ENCODE measurements around the gene TSPO2.

The TSPO2 gene

GRCh38 chr6:41040940-41041536 lies 1.2 kb upstream of the TSPO2 start:
- no peak overlapping the region for H3K9ac ChIP-seq (ENCODE audit: low read depth, low read length)
- no peak overlapping the region for H3K4me3 ChIP-seq (ENCODE audit: low read length)
- no peaks in the 10 kb centered on the region for H3K9me3 ChIP-seq (ENCODE audit: insufficient read depth, low read depth, low read length)
- no peaks in the 10 kb centered on the region for H3K36me3 ChIP-seq (ENCODE audit: insufficient read depth, low read depth, low read length)
- no peaks in the 10 kb centered on the region for H3K27me3 ChIP-seq (ENCODE audit: insufficient read depth, low read length)
- H3K27ac ChIP-seq (ENCODE audit: low read length), result no peak overlapping the region
- H3K4me1 ChIP-seq (ENCODE audit: insufficient read depth, low read length), result peaks cover 6% of the 10 kb centered on the region

DNA sequence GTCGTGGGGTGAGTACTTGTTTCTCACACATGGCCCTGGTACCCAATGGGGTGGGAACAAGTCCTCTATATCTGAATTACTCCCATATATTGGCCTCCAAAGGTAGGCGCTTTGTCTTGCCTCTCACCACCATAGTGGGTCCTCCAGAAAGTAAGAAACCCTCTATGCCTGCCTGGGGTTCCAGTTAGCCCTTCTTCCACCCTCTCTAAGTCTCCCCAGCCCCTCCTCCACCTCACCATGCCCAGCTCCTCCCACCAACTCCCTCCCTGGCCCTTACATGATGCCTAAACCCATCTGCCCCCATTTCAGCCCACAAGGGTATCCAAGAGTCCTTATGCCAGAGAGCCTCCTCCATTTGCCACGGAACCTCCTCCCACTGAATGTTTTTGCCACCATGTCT lies 884 bp downstream of the TSPO2 start:
- Histone ChIP-seq H3K27me3 (ENCODE audit: insufficient read depth, low read length) (no peaks in the 10 kb centered on the region), H3K27ac (ENCODE audit: low read length) (no peak overlapping the region), H3K36me3 (ENCODE audit: insufficient read depth, low read depth, low read length) (no peaks in the 10 kb centered on the region), H3K4me3 (ENCODE audit: low read length) (no peak overlapping the region), H3K4me1 (ENCODE audit: insufficient read depth, low read length) (peaks cover 6% of the 10 kb centered on the region), H3K9me3 (ENCODE audit: insufficient read depth, low read depth, low read length) (no peaks in the 10 kb centered on the region), H3K9ac (ENCODE audit: low read depth, low read length) (no peak overlapping the region)

DNA sequence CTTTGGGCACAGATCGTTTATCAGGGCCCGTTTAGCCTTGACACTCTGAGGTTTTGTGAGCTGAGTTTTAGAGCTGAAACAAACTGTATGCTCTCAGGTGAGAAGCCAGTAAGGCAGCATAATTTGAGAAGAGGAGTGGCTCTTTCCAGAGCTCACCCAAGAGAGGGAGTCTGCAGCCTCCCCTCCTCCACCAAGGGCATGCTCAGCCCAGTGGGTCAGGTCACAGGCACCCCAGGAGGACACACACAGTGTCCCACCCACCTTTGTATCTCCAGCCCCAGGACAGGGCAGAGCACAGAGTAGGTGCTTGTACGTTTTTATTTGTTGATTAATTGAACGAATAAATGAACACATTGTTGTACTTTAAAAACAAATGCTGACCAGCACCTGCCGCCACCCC lies 3.4 kb downstream of the TSPO2 start:
- H3K9ac ChIP-seq (ENCODE audit: low read depth, low read length), result no peak overlapping the region
- no peaks in the 10 kb centered on the region for H3K27me3 ChIP-seq (ENCODE audit: insufficient read depth, low read length)
- H3K36me3 ChIP-seq (ENCODE audit: insufficient read depth, low read depth, low read length), result no peaks in the 10 kb centered on the region
- no peaks in the 10 kb centered on the region for H3K9me3 ChIP-seq (ENCODE audit: insufficient read depth, low read depth, low read length)
- H3K4me3 ChIP-seq (ENCODE audit: low read length), result no peak overlapping the region
- H3K4me1 ChIP-seq (ENCODE audit: insufficient read depth, low read length), result no peaks in the 10 kb centered on the region
- no peak overlapping the region for H3K27ac ChIP-seq (ENCODE audit: low read length)

DNA sequence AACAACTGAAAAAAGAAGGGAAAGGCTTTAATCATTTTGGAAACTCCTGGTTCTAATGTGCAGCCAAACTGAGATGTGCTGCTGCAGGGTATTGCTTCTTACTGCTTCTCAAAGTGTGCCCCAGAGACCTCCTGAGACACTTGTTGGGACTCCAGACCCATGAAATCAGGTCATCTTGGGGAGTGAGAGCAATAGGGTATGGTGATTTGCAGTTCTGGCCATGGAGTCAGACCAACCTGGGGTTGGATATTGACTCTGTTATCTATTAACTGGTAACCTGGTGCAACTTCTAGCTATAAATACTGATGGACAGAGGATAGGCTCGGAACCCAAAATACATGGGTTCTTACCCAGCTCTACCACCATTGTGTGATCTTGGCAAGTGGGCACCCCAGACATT lies 3.8 kb downstream of the TSPO2 start:
- Histone ChIP-seq H3K4me1 (ENCODE audit: insufficient read depth, low read length) (no peaks in the 10 kb centered on the region), H3K4me3 (ENCODE audit: low read length) (no peak overlapping the region), H3K36me3 (ENCODE audit: insufficient read depth, low read depth, low read length) (no peaks in the 10 kb centered on the region), H3K9me3 (ENCODE audit: insufficient read depth, low read depth, low read length) (no peaks in the 10 kb centered on the region), H3K9ac (ENCODE audit: low read depth, low read length) (no peak overlapping the region), H3K27ac (ENCODE audit: low read length) (no peak overlapping the region), H3K27me3 (ENCODE audit: insufficient read depth, low read length) (no peaks in the 10 kb centered on the region)

- Histone ChIP-seq H3K4me3 (ENCODE audit: low read length) (no peak overlapping the region), H3K9ac (ENCODE audit: low read depth, low read length) (no peak overlapping the region), H3K9me3 (ENCODE audit: insufficient read depth, low read depth, low read length) (no peaks in the 10 kb centered on the region), H3K27ac (ENCODE audit: low read length) (no peak overlapping the region), H3K4me1 (ENCODE audit: insufficient read depth, low read length) (0 out of 2 replicates have a peak, but pooled peaks cover 3% of the 10 kb centered on the region), H3K27me3 (ENCODE audit: insufficient read depth, low read length) (no peaks in the 10 kb centered on the region), H3K36me3 (ENCODE audit: insufficient read depth, low read depth, low read length) (no peaks in the 10 kb centered on the region)
These were observed 5.0 kb downstream of the TSPO2 start for GRCh38 chr6:41047306-41047705.

- Histone ChIP-seq H3K36me3 (ENCODE audit: insufficient read depth, low read depth, low read length) (no peaks in the 10 kb centered on the region), H3K9ac (ENCODE audit: low read depth, low read length) (no peak overlapping the region), H3K27me3 (ENCODE audit: insufficient read depth, low read length) (no peaks in the 10 kb centered on the region), H3K9me3 (ENCODE audit: insufficient read depth, low read depth, low read length) (no peaks in the 10 kb centered on the region), H3K4me3 (ENCODE audit: low read length) (no peak overlapping the region), H3K4me1 (ENCODE audit: insufficient read depth, low read length) (0 out of 2 replicates have a peak, but pooled peaks cover 3% of the 10 kb centered on the region), H3K27ac (ENCODE audit: low read length) (no peak overlapping the region)
These were observed 5.8 kb downstream of the TSPO2 start for GRCh38 chr6:41047745-41048732.

DNA sequence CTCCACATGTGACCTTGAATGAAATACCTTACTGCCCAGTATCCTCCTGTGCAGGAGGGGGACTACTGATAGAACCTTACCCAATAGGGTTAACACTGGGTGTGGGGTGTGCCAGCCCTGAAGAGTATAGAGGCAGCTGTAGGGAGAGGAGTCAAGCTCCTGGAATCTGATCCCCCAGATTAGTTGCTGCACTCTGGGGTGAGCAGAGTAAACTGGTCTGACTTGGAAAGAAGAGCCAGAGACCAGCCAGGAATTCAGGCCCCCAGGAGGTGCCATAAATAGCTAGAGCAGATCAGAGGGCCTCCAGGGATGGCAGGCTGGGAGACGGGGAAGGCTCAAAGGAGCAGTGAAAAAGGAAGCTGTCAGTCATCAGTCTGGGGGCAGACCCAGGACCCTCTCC lies 7.3 kb downstream of the TSPO2 start:
- no peaks in the 10 kb centered on the region for H3K9me3 ChIP-seq (ENCODE audit: insufficient read depth, low read depth, low read length)
- H3K4me3 ChIP-seq (ENCODE audit: low read length), result no peak overlapping the region
- no peaks in the 10 kb centered on the region for H3K27me3 ChIP-seq (ENCODE audit: insufficient read depth, low read length)
- H3K36me3 ChIP-seq (ENCODE audit: insufficient read depth, low read depth, low read length), result no peaks in the 10 kb centered on the region
- H3K9ac ChIP-seq (ENCODE audit: low read depth, low read length), result no peak overlapping the region
- H3K27ac ChIP-seq (ENCODE audit: low read length), result no peak overlapping the region
- 0 out of 2 replicates have a peak, but pooled peaks cover 3% of the 10 kb centered on the region for H3K4me1 ChIP-seq (ENCODE audit: insufficient read depth, low read length)

- no peak overlapping the region for H3K9ac ChIP-seq (ENCODE audit: low read depth, low read length)
- no peaks in the 10 kb centered on the region for H3K36me3 ChIP-seq (ENCODE audit: insufficient read depth, low read depth, low read length)
- no peaks in the 10 kb centered on the region for H3K9me3 ChIP-seq (ENCODE audit: insufficient read depth, low read depth, low read length)
- 0 out of 2 replicates have a peak, but pooled peaks cover 3% of the 10 kb centered on the region for H3K4me1 ChIP-seq (ENCODE audit: insufficient read depth, low read length)
- H3K4me3 ChIP-seq (ENCODE audit: low read length), result no peak overlapping the region
- H3K27ac ChIP-seq (ENCODE audit: low read length), result no peak overlapping the region
- H3K27me3 ChIP-seq (ENCODE audit: insufficient read depth, low read length), result no peaks in the 10 kb centered on the region
These were observed 7.7 kb downstream of the TSPO2 start for GRCh38 chr6:41049955-41050354.

DNA sequence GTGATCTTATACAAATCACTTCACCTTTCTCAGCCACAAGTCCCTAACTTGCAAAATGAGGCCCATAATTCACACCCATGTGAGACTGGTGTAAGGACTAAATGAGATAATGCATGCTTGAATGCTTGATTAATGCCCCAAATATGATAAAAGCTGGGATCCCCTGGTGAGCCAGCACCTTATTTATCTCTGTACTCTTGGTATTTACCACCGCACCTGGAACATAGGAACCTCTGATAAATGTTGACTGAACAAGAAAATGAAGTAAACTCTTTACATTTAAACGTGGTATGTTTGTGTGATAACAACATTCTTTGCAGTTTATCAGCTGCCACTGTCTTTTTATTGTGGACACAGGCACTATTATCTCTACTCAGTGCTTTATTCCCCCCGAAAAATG lies 8.3 kb downstream of the TSPO2 start:
- Histone ChIP-seq H3K27me3 (ENCODE audit: insufficient read depth, low read length) (no peaks in the 10 kb centered on the region), H3K4me1 (ENCODE audit: insufficient read depth, low read length) (0 out of 2 replicates have a peak, but pooled peaks cover 3% of the 10 kb centered on the region), H3K4me3 (ENCODE audit: low read length) (no peak overlapping the region), H3K9ac (ENCODE audit: low read depth, low read length) (no peak overlapping the region), H3K9me3 (ENCODE audit: insufficient read depth, low read depth, low read length) (no peaks in the 10 kb centered on the region), H3K27ac (ENCODE audit: low read length) (no peak overlapping the region), H3K36me3 (ENCODE audit: insufficient read depth, low read depth, low read length) (no peaks in the 10 kb centered on the region)

DNA sequence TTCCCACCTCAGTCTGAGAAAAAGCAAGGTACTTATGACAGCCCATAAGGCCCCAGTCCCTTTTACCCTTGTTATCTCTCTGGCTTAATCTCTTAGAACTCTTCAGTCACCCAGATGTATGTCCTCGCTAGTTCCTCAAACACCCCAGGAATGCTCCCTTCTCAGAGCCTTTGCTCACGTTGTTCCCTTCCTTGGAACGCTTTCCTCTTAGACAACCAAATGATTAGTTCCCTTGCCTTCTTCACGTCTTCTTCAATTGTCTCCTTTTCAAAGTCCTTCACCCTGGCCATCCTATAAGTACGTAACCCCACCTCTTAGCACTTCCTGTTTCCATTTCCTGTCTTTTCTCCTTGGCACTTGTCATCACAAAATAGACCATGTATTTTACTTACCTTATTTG lies 9.6 kb downstream of the TSPO2 start:
- H3K27ac ChIP-seq (ENCODE audit: low read length), result no peak overlapping the region
- no peak overlapping the region for H3K9ac ChIP-seq (ENCODE audit: low read depth, low read length)
- H3K9me3 ChIP-seq (ENCODE audit: insufficient read depth, low read depth, low read length), result no peaks in the 10 kb centered on the region
- H3K4me1 ChIP-seq (ENCODE audit: insufficient read depth, low read length), result 0 out of 2 replicates have a peak, but pooled peaks cover 3% of the 10 kb centered on the region
- no peaks in the 10 kb centered on the region for H3K36me3 ChIP-seq (ENCODE audit: insufficient read depth, low read depth, low read length)
- H3K27me3 ChIP-seq (ENCODE audit: insufficient read depth, low read length), result no peaks in the 10 kb centered on the region
- H3K4me3 ChIP-seq (ENCODE audit: low read length), result no peak overlapping the region

- H3K4me1 ChIP-seq (ENCODE audit: insufficient read depth, low read length), result 0 out of 2 replicates have a peak, but pooled peaks cover 3% of the 10 kb centered on the region
- H3K36me3 ChIP-seq (ENCODE audit: insufficient read depth, low read depth, low read length), result no peaks in the 10 kb centered on the region
- H3K9ac ChIP-seq (ENCODE audit: low read depth, low read length), result no peak within 1 kb of the TSS; the same call in 1 of the 2 replicates
- no peaks in the 10 kb centered on the region for H3K27me3 ChIP-seq (ENCODE audit: insufficient read depth, low read length)
- H3K27ac ChIP-seq (ENCODE audit: low read length), result no peak within 1 kb of the TSS
- no peak within 1 kb of the TSS for H3K4me3 ChIP-seq (ENCODE audit: low read length)
- no peaks in the 10 kb centered on the region for H3K9me3 ChIP-seq (ENCODE audit: insufficient read depth, low read depth, low read length)
These were observed 10.8 kb downstream of the TSPO2 start, which contains the start of gene APOBEC2 for GRCh38 chr6:41053041-41053440. Gene APOBEC2, plus strand, starts transcription at chr6:41053202. Its CDS starts 146 bp downstream, at chr6:41053348.
